IMR-90 (cell line): Measurements from ENCODE around the gene CHMP5. TPM values are rescaled to one million over a fixed set of nuclear protein-coding genes. Genes with fewer than 3 reads are reported as not detected.

ENCODE experiments used
- ATAC-seq: fragments of 200-7000 bp; cut with Tn5 transposase; 2 replicates; pipeline ENCODE4 v1.9.1; 2020; ENCODE audit warnings: low read depth, mild to moderate bottlenecking, moderate library complexity
- BruUV-seq: library from RNA; stranded (reverse); fragments of 400-500 nt; replicated peaks from 2 replicates; lab custom pipeline; 2021; lab: Mats Ljungman, UMichigan
- CTCF ChIA-PET: fragments of 300-600 bp; formaldehyde crosslinking; extraction: SDS; loops from one replicate; lab custom pipeline; 2021; ENCODE audit warnings: antibody characterized with exemption; lab: Yijun Ruan, JAX
- POLR2A ChIA-PET: fragments of 300-600 bp; sonication (Branson Sonifier 250); formaldehyde crosslinking; loops from one replicate; lab custom pipeline; 2022; ENCODE audit warnings: antibody characterized with exemption; ENCODE audit not compliant: unreplicated experiment; lab: Charles Lee
- DNase-seq: peaks from one replicate; pipeline ENCODE4 v3.0.0; 2013
- H2AFZ ChIP-seq: replicated peaks from 2 replicates; pipeline ENCODE3; 2013; ENCODE audit warnings: low read length, mild to moderate bottlenecking; ENCODE audit not compliant: poor library complexity
- H2AK5ac ChIP-seq: 2 replicates; pipeline ENCODE4 v1.6.1; 2013; ENCODE audit warnings: low read depth, low read length, inconsistent platforms
- H2AK9ac ChIP-seq: replicated peaks from 2 replicates; pipeline ENCODE3; 2013; ENCODE audit warnings: mild to moderate bottlenecking, low read depth, low read length, moderate library complexity; ENCODE audit not compliant: poor library complexity
- H2BK120ac ChIP-seq: 2 replicates; pipeline ENCODE4 v1.6.1; 2013; ENCODE audit warnings: low read depth, low read length, inconsistent platforms
- H2BK15ac ChIP-seq: 3 replicates; pipeline ENCODE4 v1.6.1; 2013; ENCODE audit warnings: low read depth, low read length, inconsistent platforms
- H2BK20ac ChIP-seq: 2 replicates; pipeline ENCODE4 v1.6.1; 2013; ENCODE audit warnings: low read depth, mild to moderate bottlenecking, inconsistent platforms, low read length, moderate library complexity
- H2BK5ac ChIP-seq: 2 replicates; pipeline ENCODE4 v1.6.1; 2013; ENCODE audit warnings: mild to moderate bottlenecking, low read depth, low read length, inconsistent platforms; ENCODE audit not compliant: poor library complexity, severe bottlenecking
- H3K14ac ChIP-seq: replicated peaks from 2 replicates; pipeline ENCODE4 v1.6.1; 2013; ENCODE audit warnings: low read depth, low read length, inconsistent platforms
- H3K18ac ChIP-seq: 2 replicates; pipeline ENCODE4 v1.6.1; 2013; ENCODE audit warnings: low read depth, low read length, control low read depth
- H3K23ac ChIP-seq: 2 replicates; pipeline ENCODE4 v1.6.1; 2013; ENCODE audit warnings: low read depth, low read length, inconsistent platforms
- H3K27ac ChIP-seq: 2 replicates; pipeline ENCODE4 v1.5.1; 2013; ENCODE audit warnings: mild to moderate bottlenecking, control low read depth, low read length; ENCODE audit not compliant: insufficient read depth
- H3K27me3 ChIP-seq: 2 replicates; pipeline ENCODE4 v1.6.1; 2013; ENCODE audit warnings: low read length; ENCODE audit not compliant: control insufficient read depth, insufficient read depth
- H3K36me3 ChIP-seq: 2 replicates; pipeline ENCODE4 v1.6.1; 2013; ENCODE audit warnings: low read length, mixed read lengths; ENCODE audit not compliant: control insufficient read depth, insufficient read depth
- H3K4ac ChIP-seq: 2 replicates; pipeline ENCODE4 v1.6.1; 2013; ENCODE audit warnings: low read depth, low read length, inconsistent platforms
- H3K4me1 ChIP-seq: 2 replicates; pipeline ENCODE4 v1.6.1; 2013; ENCODE audit warnings: low read length, mixed read lengths; ENCODE audit not compliant: control insufficient read depth, insufficient read depth
- H3K4me2 ChIP-seq: 2 replicates; pipeline ENCODE4 v1.6.1; 2013; ENCODE audit warnings: low read depth, mild to moderate bottlenecking, control low read depth, low read length, moderate library complexity
- H3K4me3 ChIP-seq: 2 replicates; pipeline ENCODE4 v1.5.1; 2013; ENCODE audit warnings: low read depth, mild to moderate bottlenecking, control low read depth, low read length, moderate library complexity; ENCODE audit not compliant: insufficient read depth
- H3K56ac ChIP-seq: 2 replicates; pipeline ENCODE4 v1.6.1; 2013; ENCODE audit warnings: low read length, inconsistent platforms; ENCODE audit not compliant: insufficient read depth; ENCODE audit errors: extremely low read depth
- H3K79me1 ChIP-seq, 2 experiments: 2 replicates each; pipeline ENCODE4 v1.6.1; 2013; ENCODE audit warnings: low read length in 2 of 2, inconsistent platforms in 1 of 2, low read depth in 1 of 2
- H3K9ac ChIP-seq: 2 replicates; pipeline ENCODE4 v1.6.1; 2013; ENCODE audit warnings: low read depth, low read length, control low read depth
- H3K9me1 ChIP-seq: 2 replicates; pipeline ENCODE4 v1.6.1; 2013; ENCODE audit warnings: low read length, inconsistent platforms; ENCODE audit not compliant: insufficient read depth
- H3K9me3 ChIP-seq: 2 replicates; pipeline ENCODE4 v1.6.1; 2013; ENCODE audit warnings: low read length; ENCODE audit not compliant: control insufficient read depth, insufficient read depth
- H4K20me1 ChIP-seq: 2 replicates; pipeline ENCODE4 v1.6.1; 2013; ENCODE audit warnings: low read length, inconsistent platforms; ENCODE audit not compliant: insufficient read depth
- H4K5ac ChIP-seq: 2 replicates; pipeline ENCODE4 v1.6.1; 2013; ENCODE audit warnings: mild to moderate bottlenecking, low read depth, low read length, control low read depth
- H4K8ac ChIP-seq, 2 experiments: 2 replicates each; pipeline ENCODE4 v1.6.1; 2013; ENCODE audit warnings: low read depth in 2 of 2, low read length in 2 of 2, control low read depth in 1 of 2, inconsistent platforms in 1 of 2
- H4K91ac ChIP-seq: 2 replicates; pipeline ENCODE4 v1.6.1; 2013; ENCODE audit warnings: low read depth, low read length, inconsistent platforms; ENCODE audit not compliant: insufficient read depth
- FOS ChIP-seq: fragments of 150-350 bp; IDR thresholded peaks from 2 replicates; pipeline ENCODE4 v1.6.1; 2016; ENCODE audit warnings: low read depth, low read length
- MAZ ChIP-seq: IDR thresholded peaks from 2 replicates; pipeline ENCODE4 v1.6.1; 2012; ENCODE audit warnings: low read depth, mild to moderate bottlenecking, low read length, improper control_type of control experiment, moderate library complexity, borderline replicate concordance
- RAD21 ChIP-seq: IDR thresholded peaks from 2 replicates; pipeline ENCODE4 v1.6.1; 2012; ENCODE audit warnings: low read length, improper control_type of control experiment
- RCOR1 ChIP-seq: IDR thresholded peaks from 2 replicates; pipeline ENCODE4 v1.6.1; 2012; ENCODE audit warnings: mild to moderate bottlenecking, low read length, improper control_type of control experiment; ENCODE audit not compliant: insufficient replicate concordance
- WGBS, 2 experiments: methylation state at CpG; one replicate each; pipeline versions ENCODE4 v1.1.5 to v1.1.7; 2013; ENCODE audit warnings: missing lambda C conversion rate in 2 of 2; ENCODE audit not compliant: insufficient read length in 1 of 2; ENCODE audit errors: extremely low coverage in 2 of 2; 5-methylcytosine and 5-hydroxymethylcytosine counted together
- dilution Hi-C: fragments of 300-500 bp; cut with HindIII; formaldehyde crosslinking; loops from one replicate; pipeline ENCODE4 v1.14.3; 2018; ENCODE audit warnings: low sequenced_read_pairs; ENCODE audit not compliant: unreplicated experiment
- in situ Hi-C: fragments of 300-500 bp; cut with MboI; formaldehyde crosslinking; loops from 3 replicates; pipeline ENCODE4 v1.14.3; 2019; ENCODE audit warnings: low sequenced_read_pairs, inconsistent platforms, mixed read lengths
- intact Hi-C: fragments of 100-400 bp; cut with micrococcal nuclease; formaldehyde crosslinking; loops from 2 replicates; pipeline ENCODE4 v1.10.0; 2022
- polyA plus RNA-seq, 3 experiments: library from polyadenylated mRNA; depleted of rRNA; stranded (reverse); fragments of >200 nt; gene quantifications; 2 replicates each; pipeline ENCODE4 v1.2.3, GENCODE V29; 2012; ENCODE audit warnings: low replicate concordance in 1 of 3
- total RNA-seq: library from RNA; depleted of rRNA; stranded (reverse); fragments of >200 nt; gene quantifications from 2 replicates; pipeline ENCODE4 v1.2.3, GENCODE V29; 2012

The CHMP5 gene
- total and polyA plus RNA-seq, 2 of the 4 experiments (the other 2 are of a cell fraction): 70.6 to 80.8 TPM

DNA sequence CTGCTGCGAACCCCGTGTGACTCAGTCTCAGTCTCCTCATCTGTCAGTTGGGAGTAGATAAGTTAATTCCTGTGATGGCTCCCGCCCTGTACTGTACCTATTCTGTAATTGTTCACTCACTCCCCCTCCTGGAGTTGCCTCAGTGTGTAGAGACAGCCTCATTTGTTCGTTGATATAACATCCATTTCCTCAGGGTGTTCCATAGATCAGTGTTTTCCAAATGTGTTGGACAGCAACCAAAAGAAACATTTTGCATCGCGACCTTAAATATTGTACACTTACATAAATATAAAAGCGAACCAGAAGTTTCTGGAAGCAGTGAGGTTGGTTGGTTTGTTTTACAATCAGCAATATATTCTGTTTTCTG, 26.2 kb downstream of the CHMP5 start:
- 0 out of 3 replicates have a peak overlapping the region, but pooled peaks have one; percentile 18 for H2BK15ac ChIP-seq
- in situ Hi-C loops (loop anchor here (5.0 kb wide), 1 partner anchor 176 kb away; no protein-coding TSS in a partner anchor), dilution Hi-C loops (loop anchor here (25.0 kb wide), 1 partner anchor 171 kb away; the partner anchor contains the start of gene NOL6), intact Hi-C loops (loop anchor here (10.0 kb wide), 1 partner anchor 64 kb away; no protein-coding TSS in a partner anchor)
- H4K20me1 ChIP-seq: no peaks in the 10 kb centered on the region
- H3K4me3 ChIP-seq: peak overlapping the region; percentile 68
- peak overlapping the region; percentile 91 for H3K27ac ChIP-seq
- peaks cover 4% of the 10 kb centered on the region for H3K4me1 ChIP-seq
- no TSS peak for BruUV-seq
- H3K9me3 ChIP-seq: no peaks in the 10 kb centered on the region
- peak overlapping the region; percentile 86 for H4K91ac ChIP-seq
- peak overlapping the region; percentile 92 for H3K9ac ChIP-seq
- H3K23ac ChIP-seq: peak overlapping the region; percentile 81
- H3K79me1 ChIP-seq: peaks cover 31 to 55% of the 10 kb centered on the region in 2 experiments
- H3K9me1 ChIP-seq: no peaks in the 10 kb centered on the region
- H3K36me3 ChIP-seq: peaks cover 14% of the 10 kb centered on the region
- ChIA-PET CTCF (interaction anchor here (0.6 kb wide), 2 partner anchors 175 to 989 kb away, joined by 5 to 8 read pairs; no protein-coding TSS in a partner anchor), POLR2A (no interaction called here)
- peak overlapping the region; percentile 64 for H3K56ac ChIP-seq
- no CpG with 5 or more reads among the region's 7 CpGs for WGBS, 2 experiments
- no peak overlapping the region for H3K18ac ChIP-seq
- no peak for DNase-seq
- H2AFZ ChIP-seq: peak overlapping the region; percentile 92
- H2BK20ac ChIP-seq: 0 out of 2 replicates have a peak overlapping the region, but pooled peaks have one; percentile 6
- H2BK120ac ChIP-seq: peak overlapping the region; percentile 75
- H4K8ac ChIP-seq: peak overlapping the region; percentile 75 to 96
- peak overlapping the region; percentile 94 for H2BK5ac ChIP-seq
- TF ChIP-seq RAD21 (peak; percentile 31; the same call in 1 of the 2 replicates), FOS (no peak; the same call in 1 of the 2 replicates), MAZ (0 out of 2 replicates have a peak, but pooled peaks have one; percentile 1), RCOR1 (peak; percentile 90)
- peak overlapping the region; percentile 86 for H3K14ac ChIP-seq
- H3K4me2 ChIP-seq: peak overlapping the region; percentile 72
- no peak for ATAC-seq
- H3K4ac ChIP-seq: peak overlapping the region; percentile 93
- peak overlapping the region; percentile 66 for H4K5ac ChIP-seq
- H2AK9ac ChIP-seq: peak overlapping the region; percentile 98
- H3K27me3 ChIP-seq: no peaks in the 10 kb centered on the region
- peak overlapping the region; percentile 91 for H2AK5ac ChIP-seq
